IMR-90 (cell line): ENCODE measurements around the gene CTNND2. TPM values are rescaled to one million over a fixed set of nuclear protein-coding genes. Genes with fewer than 3 reads are reported as not detected.

ENCODE experiments used
- ATAC-seq: fragments of 200-7000 bp; cut with Tn5 transposase; 2 replicates; pipeline ENCODE4 v1.9.1; 2020; ENCODE audit warnings: low read depth, mild to moderate bottlenecking, moderate library complexity
- BruUV-seq: library from RNA; stranded (reverse); fragments of 400-500 nt; replicated peaks from 2 replicates; lab custom pipeline; 2021; lab: Mats Ljungman, UMichigan
- CTCF ChIA-PET: fragments of 300-600 bp; formaldehyde crosslinking; extraction: SDS; loops from one replicate; lab custom pipeline; 2021; ENCODE audit warnings: antibody characterized with exemption; lab: Yijun Ruan, JAX
- POLR2A ChIA-PET: fragments of 300-600 bp; sonication (Branson Sonifier 250); formaldehyde crosslinking; loops from one replicate; lab custom pipeline; 2022; ENCODE audit warnings: antibody characterized with exemption; ENCODE audit not compliant: unreplicated experiment; lab: Charles Lee
- DNase-seq: peaks from one replicate; pipeline ENCODE4 v3.0.0; 2013
- H2AFZ ChIP-seq: replicated peaks from 2 replicates; pipeline ENCODE3; 2013; ENCODE audit warnings: low read length, mild to moderate bottlenecking; ENCODE audit not compliant: poor library complexity
- H2AK5ac ChIP-seq: 2 replicates; pipeline ENCODE4 v1.6.1; 2013; ENCODE audit warnings: low read depth, low read length, inconsistent platforms
- H2AK9ac ChIP-seq: replicated peaks from 2 replicates; pipeline ENCODE3; 2013; ENCODE audit warnings: mild to moderate bottlenecking, low read depth, low read length, moderate library complexity; ENCODE audit not compliant: poor library complexity
- H2BK120ac ChIP-seq: 2 replicates; pipeline ENCODE4 v1.6.1; 2013; ENCODE audit warnings: low read depth, low read length, inconsistent platforms
- H2BK15ac ChIP-seq: 3 replicates; pipeline ENCODE4 v1.6.1; 2013; ENCODE audit warnings: low read depth, low read length, inconsistent platforms
- H2BK20ac ChIP-seq: 2 replicates; pipeline ENCODE4 v1.6.1; 2013; ENCODE audit warnings: low read depth, mild to moderate bottlenecking, inconsistent platforms, low read length, moderate library complexity
- H2BK5ac ChIP-seq: 2 replicates; pipeline ENCODE4 v1.6.1; 2013; ENCODE audit warnings: mild to moderate bottlenecking, low read depth, low read length, inconsistent platforms; ENCODE audit not compliant: poor library complexity, severe bottlenecking
- H3K14ac ChIP-seq: replicated peaks from 2 replicates; pipeline ENCODE4 v1.6.1; 2013; ENCODE audit warnings: low read depth, low read length, inconsistent platforms
- H3K18ac ChIP-seq: 2 replicates; pipeline ENCODE4 v1.6.1; 2013; ENCODE audit warnings: low read depth, low read length, control low read depth
- H3K23ac ChIP-seq: 2 replicates; pipeline ENCODE4 v1.6.1; 2013; ENCODE audit warnings: low read depth, low read length, inconsistent platforms
- H3K27ac ChIP-seq: 2 replicates; pipeline ENCODE4 v1.5.1; 2013; ENCODE audit warnings: mild to moderate bottlenecking, control low read depth, low read length; ENCODE audit not compliant: insufficient read depth
- H3K27me3 ChIP-seq: 2 replicates; pipeline ENCODE4 v1.6.1; 2013; ENCODE audit warnings: low read length; ENCODE audit not compliant: control insufficient read depth, insufficient read depth
- H3K36me3 ChIP-seq: 2 replicates; pipeline ENCODE4 v1.6.1; 2013; ENCODE audit warnings: low read length, mixed read lengths; ENCODE audit not compliant: control insufficient read depth, insufficient read depth
- H3K4ac ChIP-seq: 2 replicates; pipeline ENCODE4 v1.6.1; 2013; ENCODE audit warnings: low read depth, low read length, inconsistent platforms
- H3K4me1 ChIP-seq: 2 replicates; pipeline ENCODE4 v1.6.1; 2013; ENCODE audit warnings: low read length, mixed read lengths; ENCODE audit not compliant: control insufficient read depth, insufficient read depth
- H3K4me2 ChIP-seq: 2 replicates; pipeline ENCODE4 v1.6.1; 2013; ENCODE audit warnings: low read depth, mild to moderate bottlenecking, control low read depth, low read length, moderate library complexity
- H3K4me3 ChIP-seq: 2 replicates; pipeline ENCODE4 v1.5.1; 2013; ENCODE audit warnings: low read depth, mild to moderate bottlenecking, control low read depth, low read length, moderate library complexity; ENCODE audit not compliant: insufficient read depth
- H3K56ac ChIP-seq: 2 replicates; pipeline ENCODE4 v1.6.1; 2013; ENCODE audit warnings: low read length, inconsistent platforms; ENCODE audit not compliant: insufficient read depth; ENCODE audit errors: extremely low read depth
- H3K79me1 ChIP-seq, 2 experiments: 2 replicates each; pipeline ENCODE4 v1.6.1; 2013; ENCODE audit warnings: low read length in 2 of 2, inconsistent platforms in 1 of 2, low read depth in 1 of 2
- H3K9ac ChIP-seq: 2 replicates; pipeline ENCODE4 v1.6.1; 2013; ENCODE audit warnings: low read depth, low read length, control low read depth
- H3K9me1 ChIP-seq: 2 replicates; pipeline ENCODE4 v1.6.1; 2013; ENCODE audit warnings: low read length, inconsistent platforms; ENCODE audit not compliant: insufficient read depth
- H3K9me3 ChIP-seq: 2 replicates; pipeline ENCODE4 v1.6.1; 2013; ENCODE audit warnings: low read length; ENCODE audit not compliant: control insufficient read depth, insufficient read depth
- H4K20me1 ChIP-seq: 2 replicates; pipeline ENCODE4 v1.6.1; 2013; ENCODE audit warnings: low read length, inconsistent platforms; ENCODE audit not compliant: insufficient read depth
- H4K5ac ChIP-seq: 2 replicates; pipeline ENCODE4 v1.6.1; 2013; ENCODE audit warnings: mild to moderate bottlenecking, low read depth, low read length, control low read depth
- H4K8ac ChIP-seq, 2 experiments: 2 replicates each; pipeline ENCODE4 v1.6.1; 2013; ENCODE audit warnings: low read depth in 2 of 2, low read length in 2 of 2, control low read depth in 1 of 2, inconsistent platforms in 1 of 2
- H4K91ac ChIP-seq: 2 replicates; pipeline ENCODE4 v1.6.1; 2013; ENCODE audit warnings: low read depth, low read length, inconsistent platforms; ENCODE audit not compliant: insufficient read depth
- BHLHE40 ChIP-seq: fragments of 150-350 bp; IDR thresholded peaks from 2 replicates; pipeline ENCODE4 v1.6.1; 2016; ENCODE audit warnings: mild to moderate bottlenecking, low read depth, low read length
- CEBPB ChIP-seq: IDR thresholded peaks from 2 replicates; pipeline ENCODE4 v1.6.1; 2012; ENCODE audit warnings: low read depth, low read length, improper control_type of control experiment
- MXI1 ChIP-seq: IDR thresholded peaks from 2 replicates; pipeline ENCODE4 v1.6.1; 2012; ENCODE audit warnings: low read depth, mild to moderate bottlenecking, low read length, moderate library complexity, borderline replicate concordance
- NFE2L2 ChIP-seq: fragments of 150-350 bp; IDR thresholded peaks from 2 replicates; pipeline ENCODE4 v1.6.1; 2016; ENCODE audit warnings: low read depth, mild to moderate bottlenecking, low read length
- RFX5 ChIP-seq: IDR thresholded peaks from 2 replicates; pipeline ENCODE4 v1.8.0; 2012; ENCODE audit warnings: low read depth, mild to moderate bottlenecking, low read length, moderate library complexity
- WGBS, 2 experiments: methylation state at CpG; one replicate each; pipeline versions ENCODE4 v1.1.5 to v1.1.7; 2013; ENCODE audit warnings: missing lambda C conversion rate in 2 of 2; ENCODE audit not compliant: insufficient read length in 1 of 2; ENCODE audit errors: extremely low coverage in 2 of 2; 5-methylcytosine and 5-hydroxymethylcytosine counted together
- dilution Hi-C: fragments of 300-500 bp; cut with HindIII; formaldehyde crosslinking; loops from one replicate; pipeline ENCODE4 v1.14.3; 2018; ENCODE audit warnings: low sequenced_read_pairs; ENCODE audit not compliant: unreplicated experiment
- in situ Hi-C: fragments of 300-500 bp; cut with MboI; formaldehyde crosslinking; loops from 3 replicates; pipeline ENCODE4 v1.14.3; 2019; ENCODE audit warnings: low sequenced_read_pairs, inconsistent platforms, mixed read lengths
- intact Hi-C: fragments of 100-400 bp; cut with micrococcal nuclease; formaldehyde crosslinking; loops from 2 replicates; pipeline ENCODE4 v1.10.0; 2022
- polyA plus RNA-seq, 3 experiments: library from polyadenylated mRNA; depleted of rRNA; stranded (reverse); fragments of >200 nt; gene quantifications; 2 replicates each; pipeline ENCODE4 v1.2.3, GENCODE V29; 2012; ENCODE audit warnings: low replicate concordance in 1 of 3
- total RNA-seq: library from RNA; depleted of rRNA; stranded (reverse); fragments of >200 nt; gene quantifications from 2 replicates; pipeline ENCODE4 v1.2.3, GENCODE V29; 2012

The CTNND2 gene
- total and polyA plus RNA-seq, 2 of the 4 experiments (the other 2 are of a cell fraction) = not detected

DNA sequence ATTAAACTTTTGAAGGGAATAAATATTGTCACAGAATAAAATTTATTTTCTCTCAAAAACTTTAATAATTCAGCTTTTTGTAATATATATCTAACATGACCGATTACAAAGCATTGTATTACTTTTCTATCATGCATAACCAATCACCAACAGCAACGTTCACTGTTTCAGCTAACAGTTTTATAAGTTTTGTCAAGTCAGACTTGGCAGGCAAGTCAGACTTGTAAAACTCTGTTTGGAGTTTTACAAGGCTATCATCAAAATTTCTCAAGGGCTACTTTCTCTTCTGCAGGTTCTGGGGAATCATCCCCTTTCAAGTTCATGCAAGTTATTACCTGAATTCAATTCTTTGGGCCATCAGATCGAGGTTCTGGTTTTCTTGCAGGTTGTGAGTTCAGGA, 347.2 kb downstream of the CTNND2 start:
- no peak overlapping the region for H3K4ac ChIP-seq
- no peak overlapping the region for H2BK120ac ChIP-seq
- dilution Hi-C loops = no loop called here

More for the DNA sequence above, 347.2 kb downstream of the CTNND2 start:
- Histone ChIP-seq H2BK20ac (no peak overlapping the region), H4K5ac (no peak overlapping the region), H3K27ac (no peak overlapping the region), H2AK9ac (no peak overlapping the region), H3K23ac (no peak overlapping the region), H2AK5ac (no peak overlapping the region), H4K8ac (no peak overlapping the region), H3K9me3 (peaks cover 9% of the 10 kb centered on the region), H3K14ac (no peak overlapping the region), H3K18ac (no peak overlapping the region), H4K91ac (no peak overlapping the region), H2BK15ac (no peak overlapping the region), H3K9me1 (no peaks in the 10 kb centered on the region), H3K36me3 (no peaks in the 10 kb centered on the region), H2AFZ (no peak overlapping the region), H3K4me2 (no peak overlapping the region), H2BK5ac (no peak overlapping the region), H3K79me1 (no peaks in the 10 kb centered on the region), H3K4me1 (no peaks in the 10 kb centered on the region), H3K56ac (no peak overlapping the region), H3K4me3 (no peak overlapping the region), H3K9ac (no peak overlapping the region), H3K27me3 (no peaks in the 10 kb centered on the region), H4K20me1 (no peaks in the 10 kb centered on the region)
- intact Hi-C loops = no loop called here
- DNase-seq (no peak), ATAC-seq (no peak)
- WGBS, 2 experiments = no CpG with 5 or more reads among the region's 3 CpGs
- BruUV-seq = no TSS peak
- ChIA-PET POLR2A (no interaction called here), CTCF (no interaction called here)
- in situ Hi-C loops = no loop called here
- TF ChIP-seq NFE2L2 (no peak), RFX5 (no peak), BHLHE40 (no peak), MXI1 (no peak), CEBPB (no peak)
